ENCODE data around the gene HS1BP3.

- TF ChIP-seq POLR2A (IDR thresholded peaks at IDR 0.05) (no peak), CTCF (IDR thresholded peaks at IDR 0.05) (no peak)
These were observed 17.9 kb downstream of the HS1BP3 start for GRCh38 chr2:20633001-20633400.
